HFFc6 (cell line): ENCODE measurements around the gene SLC22A1. TPM values are rescaled to one million over a fixed set of nuclear protein-coding genes. Genes with fewer than 3 reads are reported as not detected.
"Not testable (repeated sequence)": the region's sequence is repeated elsewhere in the genome, so short reads cannot be mapped to it uniquely, and the experiment has no call there.

ENCODE experiments used
- DNase-seq: peaks from one replicate; pipeline ENCODE4 v3.0.0-alpha.2; 2018
- H3K27ac Mint-ChIP-seq: 2 replicates; pipeline ENCODE4 v1.8.0; 2020; ENCODE audit warnings: mild to moderate bottlenecking, mixed read lengths
- H3K27me3 Mint-ChIP-seq: 2 replicates; pipeline ENCODE4 v1.8.0; 2021; ENCODE audit warnings: mild to moderate bottlenecking, moderate library complexity, mixed read lengths; ENCODE audit not compliant: insufficient read depth
- H3K36me3 Mint-ChIP-seq: 2 replicates; pipeline ENCODE4 v1.8.0; 2021; ENCODE audit warnings: low read depth, mixed read lengths
- H3K4me1 Mint-ChIP-seq: 2 replicates; pipeline ENCODE4 v1.8.0; 2020; ENCODE audit warnings: low read depth, mixed read lengths
- H3K4me3 Mint-ChIP-seq: 2 replicates; pipeline ENCODE4 v1.8.0; 2020; ENCODE audit warnings: mild to moderate bottlenecking, moderate library complexity, mixed read lengths
- H3K9me3 Mint-ChIP-seq: 2 replicates; pipeline ENCODE4 v1.8.0; 2020; ENCODE audit warnings: mild to moderate bottlenecking, mixed read lengths
- CTCF ChIP-seq: fragments of 200-600 bp; sonication (generic); IDR thresholded peaks from 2 replicates; pipeline ENCODE4 v1.5.0; 2021; ENCODE audit warnings: antibody characterized with exemption, mild to moderate bottlenecking
- total RNA-seq, 6 experiments: library from RNA; stranded (reverse); fragmentation: NEBNext Ultra II Directional; extraction: Animal tissue kit (Norgen Biotek cat#: 25700); gene quantifications; 2 replicates in 1 of 6; 3 replicates in 5 of 6; pipeline ENCODE4 v1.2.3, GENCODE V29; 2021

Gene SLC22A1
- total RNA-seq, 6 experiments from 2014 or later, result 0.12 to 0.33 (median 0.21) TPM; not detected in 2

- Mint-ChIP-seq H3K27ac (peak overlapping the region; percentile 7; the same call in 1 of the 2 replicates), H3K27me3 (no peaks in the 10 kb centered on the region; the same call in none of the 2 replicates), H3K4me3 (no peak overlapping the region), H3K4me1 (peaks cover 11% of the 10 kb centered on the region), H3K9me3 (no peaks in the 10 kb centered on the region), H3K36me3 (peaks cover 22% of the 10 kb centered on the region)
- no peak for TF ChIP-seq CTCF
- DNase-seq, result no peak
Measured at GRCh38 chr6:160110586-160111123, 11.0 kb upstream of the SLC22A1 start.

GRCh38 chr6:160111806-160112205 lies 9.8 kb upstream of the SLC22A1 start:
- H3K27me3 Mint-ChIP-seq, result no peaks in the 10 kb centered on the region; the same call in 1 of the 2 replicates
- peaks cover 11% of the 10 kb centered on the region for H3K4me1 Mint-ChIP-seq
- no peak for TF ChIP-seq CTCF
- no peak for DNase-seq
- no peaks in the 10 kb centered on the region for H3K9me3 Mint-ChIP-seq
- no peak overlapping the region for H3K27ac Mint-ChIP-seq
- no peak overlapping the region for H3K4me3 Mint-ChIP-seq
- H3K36me3 Mint-ChIP-seq, result peaks cover 18% of the 10 kb centered on the region

- Mint-ChIP-seq H3K4me3 (no peak overlapping the region), H3K27ac (no peak overlapping the region), H3K27me3 (no peaks in the 10 kb centered on the region; the same call in 1 of the 2 replicates), H3K36me3 (peaks cover 25% of the 10 kb centered on the region), H3K4me1 (peaks cover 11% of the 10 kb centered on the region), H3K9me3 (no peaks in the 10 kb centered on the region)
- DNase-seq, result no peak
- no peak for TF ChIP-seq CTCF
Measured at GRCh38 chr6:160112628-160113299, 8.9 kb upstream of the SLC22A1 start.

GRCh38 chr6:160114536-160114935 lies 7.1 kb upstream of the SLC22A1 start:
- Mint-ChIP-seq H3K4me1 (peaks cover 11% of the 10 kb centered on the region), H3K36me3 (peaks cover 27% of the 10 kb centered on the region)
- not testable (repeated sequence) for H3K4me3 Mint-ChIP-seq, DNase-seq, H3K27ac Mint-ChIP-seq, H3K9me3 Mint-ChIP-seq, H3K27me3 Mint-ChIP-seq

- H3K4me3 Mint-ChIP-seq, result no peak overlapping the region
Measured at GRCh38 chr6:160115421-160115820, 6.2 kb upstream of the SLC22A1 start.

More at GRCh38 chr6:160115421-160115820, 6.2 kb upstream of the SLC22A1 start:
- Mint-ChIP-seq H3K36me3 (peaks cover 27% of the 10 kb centered on the region), H3K27me3 (no peaks in the 10 kb centered on the region; the same call in 1 of the 2 replicates), H3K4me1 (peaks cover 5% of the 10 kb centered on the region), H3K9me3 (no peaks in the 10 kb centered on the region), H3K27ac (no peak overlapping the region)
- TF ChIP-seq CTCF, result no peak
- DNase-seq, result no peak
